ENCODE measurements around the gene ABTB2.

The ABTB2 gene

DNA sequence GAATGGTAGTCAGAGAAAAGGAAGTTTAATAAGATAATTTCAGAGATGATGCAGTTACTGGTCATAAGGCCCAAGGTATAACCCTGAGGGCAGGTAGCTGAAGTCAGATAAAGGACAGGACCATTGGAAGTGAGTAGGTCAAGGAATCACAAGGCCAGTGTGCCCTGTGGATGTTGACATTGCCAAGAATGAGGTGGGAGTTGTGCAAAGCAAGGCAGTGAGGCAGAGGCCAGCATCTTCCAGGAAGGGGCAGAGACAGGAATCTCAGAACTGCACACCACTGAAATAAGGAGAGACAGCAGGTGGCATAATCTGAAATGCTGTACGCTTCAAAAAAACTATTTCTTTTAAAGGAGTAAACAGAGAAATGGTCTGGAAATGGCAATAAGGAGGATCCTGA is 61.4 kb downstream of the ABTB2 start:
- DNase-seq (ENCODE audit: extremely low read depth in 1 of 2, low read depth in 1 of 2) = no peak

GRCh38 chr11:34292546-34292945 is 65.3 kb downstream of the ABTB2 start:
- DNase-seq (ENCODE audit: extremely low read depth in 1 of 2, low read depth in 1 of 2) = no peak

DNA sequence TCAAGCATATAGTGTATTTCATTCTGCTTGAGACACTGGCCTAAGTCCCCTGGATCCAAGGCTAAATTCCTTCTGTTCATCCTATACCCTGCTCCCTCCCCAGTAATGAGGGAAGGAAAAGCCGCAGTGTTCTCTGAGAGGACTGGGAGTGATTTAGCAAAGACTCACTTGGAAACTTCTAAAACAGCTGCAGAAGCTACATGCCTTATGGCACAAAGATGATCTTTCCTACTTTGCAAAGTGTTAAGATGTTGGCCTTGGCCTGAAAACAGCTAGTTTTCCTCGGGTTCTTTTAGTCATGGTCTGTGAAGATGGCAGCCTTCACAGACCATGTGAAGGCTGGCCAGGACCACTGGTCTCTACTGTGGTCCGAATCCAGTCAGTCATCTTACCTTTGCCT is 65.7 kb downstream of the ABTB2 start:
- DNase-seq (ENCODE audit: extremely low read depth in 1 of 2, low read depth in 1 of 2) = no peak

- no peak for DNase-seq (ENCODE audit: extremely low read depth in 1 of 2, low read depth in 1 of 2)
Observed at GRCh38 chr11:34290926-34291325, 66.9 kb downstream of the ABTB2 start.

GRCh38 chr11:34288492-34288891 is 69.3 kb downstream of the ABTB2 start:
- DNase-seq (ENCODE audit: extremely low read depth in 1 of 2, low read depth in 1 of 2) = no peak

GRCh38 chr11:34284811-34285481 is 72.9 kb downstream of the ABTB2 start:
- no peak for DNase-seq (ENCODE audit: extremely low read depth in 1 of 2, low read depth in 1 of 2)

DNA sequence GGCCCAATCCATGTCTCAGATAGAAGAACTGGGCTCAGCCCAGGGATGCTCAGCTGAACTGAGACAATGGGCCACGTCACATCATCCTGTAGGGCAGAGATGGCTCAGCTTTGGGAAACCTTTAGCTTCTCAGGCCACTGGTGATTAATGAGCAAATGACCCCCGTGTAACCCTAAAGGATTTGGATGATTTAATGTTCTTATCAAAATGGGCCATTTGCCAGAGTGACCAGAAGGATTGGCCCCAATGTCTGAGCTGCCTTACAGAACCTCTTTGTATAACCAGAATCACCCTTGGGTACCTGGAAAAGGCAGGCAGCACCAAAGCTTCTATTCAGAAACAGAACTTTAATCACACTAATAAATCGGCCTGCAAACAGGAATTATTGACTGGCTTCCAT is 73.7 kb downstream of the ABTB2 start:
- DNase-seq (ENCODE audit: extremely low read depth in 1 of 2, low read depth in 1 of 2) = no peak

- DNase-seq (ENCODE audit: extremely low read depth in 1 of 2, low read depth in 1 of 2) = no peak
Observed at GRCh38 chr11:34280945-34281872, 76.6 kb downstream of the ABTB2 start.

DNA sequence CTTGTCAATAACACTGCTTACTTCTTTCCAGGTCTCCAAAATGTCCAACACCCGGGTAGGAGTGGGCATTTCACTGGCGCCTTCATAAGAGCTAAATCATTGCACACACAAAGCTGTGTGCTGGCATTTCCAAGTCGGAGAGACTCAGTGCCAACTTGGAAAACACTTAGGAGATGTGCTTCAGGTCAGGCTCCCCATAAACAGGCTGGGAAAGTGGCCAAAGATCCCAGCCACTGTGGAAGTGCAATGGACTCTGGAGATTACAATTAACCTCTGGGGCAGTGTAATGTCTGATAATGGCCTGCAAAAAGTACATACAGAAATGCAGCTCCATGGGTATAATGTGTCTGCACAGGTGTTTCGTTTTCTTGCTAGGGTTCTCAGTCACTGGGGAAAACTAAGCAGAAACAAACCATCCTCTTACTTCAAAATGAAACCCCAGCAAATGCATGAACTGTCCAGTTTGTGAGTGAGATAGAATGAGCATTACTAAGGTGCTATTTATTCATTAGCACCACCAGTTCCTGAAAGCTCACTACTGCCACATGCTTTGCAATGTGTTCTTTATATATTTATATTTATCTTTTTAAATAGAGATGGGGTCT is 79.0 kb downstream of the ABTB2 start:
- no peak for DNase-seq (ENCODE audit: extremely low read depth in 1 of 2, low read depth in 1 of 2)

- DNase-seq (ENCODE audit: extremely low read depth in 1 of 2, low read depth in 1 of 2) = no peak
Observed at GRCh38 chr11:34278175-34278574, 79.6 kb downstream of the ABTB2 start.

GRCh38 chr11:34277171-34277570 is 80.6 kb downstream of the ABTB2 start:
- no peak for DNase-seq (ENCODE audit: extremely low read depth in 1 of 2, low read depth in 1 of 2)

DNA sequence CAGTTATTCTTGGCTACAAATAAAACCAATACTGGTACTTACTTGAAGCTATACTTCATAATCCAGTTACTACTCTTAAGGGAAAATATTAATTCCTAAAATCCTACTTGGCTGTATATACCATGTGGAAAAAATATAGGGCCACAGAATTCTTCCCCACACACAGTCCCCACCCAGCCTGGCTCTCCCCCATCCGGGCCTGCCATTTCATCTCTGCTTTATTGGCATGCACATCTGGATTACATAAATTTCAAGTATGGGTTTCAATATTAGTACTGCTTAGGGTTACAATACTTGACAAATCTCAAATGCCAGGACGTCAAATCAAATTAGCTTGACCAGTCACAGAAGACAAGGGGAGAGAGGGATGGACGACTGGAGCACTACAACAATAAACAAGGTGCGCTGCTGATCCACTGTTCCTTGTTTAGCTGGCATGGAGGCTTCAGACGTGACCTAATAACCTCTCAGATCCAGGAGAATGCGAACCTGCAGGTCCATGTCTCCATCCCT is 81.4 kb downstream of the ABTB2 start:
- no peak for DNase-seq (ENCODE audit: extremely low read depth in 1 of 2, low read depth in 1 of 2)

DNA sequence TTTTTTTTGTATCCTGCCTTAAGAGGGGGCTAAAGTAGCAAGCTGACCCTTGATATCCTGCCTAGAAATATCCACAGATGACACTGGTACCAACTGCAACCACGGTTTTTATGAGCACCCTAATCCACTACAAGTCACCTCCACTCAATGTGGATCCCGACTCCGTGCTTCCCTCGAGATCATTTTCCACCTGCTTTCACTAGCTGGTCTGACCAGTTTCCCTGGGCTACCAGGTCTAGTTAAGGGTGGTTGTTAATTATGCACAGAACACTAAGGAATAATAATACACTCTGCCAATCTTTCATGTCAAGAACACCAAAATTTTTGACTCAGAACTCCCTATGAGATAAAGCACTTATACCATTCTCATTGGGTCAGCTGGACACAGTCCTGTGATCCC is 82.3 kb downstream of the ABTB2 start:
- no peak for DNase-seq (ENCODE audit: extremely low read depth in 1 of 2, low read depth in 1 of 2)

GRCh38 chr11:34274712-34275398 is 83.0 kb downstream of the ABTB2 start:
- no peak for DNase-seq (ENCODE audit: extremely low read depth in 1 of 2, low read depth in 1 of 2)

DNA sequence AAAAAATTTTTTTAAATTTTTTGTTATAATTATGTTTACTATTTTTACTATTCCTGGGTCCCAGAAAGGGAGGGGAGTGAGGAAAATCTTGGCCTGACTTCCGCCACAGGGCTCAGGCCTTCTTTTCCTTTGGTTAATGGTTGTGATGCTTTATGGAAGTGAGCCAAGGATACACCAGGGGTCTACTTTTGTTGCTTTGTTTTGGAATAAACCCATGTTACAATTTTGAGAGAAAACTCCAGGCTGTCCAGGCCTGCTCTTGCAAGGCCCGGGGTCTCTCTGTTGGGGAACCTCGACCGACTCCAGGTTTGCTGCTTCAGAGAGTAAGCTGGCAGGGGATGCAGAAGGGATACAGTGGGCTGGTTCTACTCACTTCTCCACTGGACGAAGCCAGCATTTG is 84.7 kb downstream of the ABTB2 start:
- DNase-seq (ENCODE audit: extremely low read depth in 1 of 2, low read depth in 1 of 2) = no peak

- DNase-seq (ENCODE audit: extremely low read depth in 1 of 2, low read depth in 1 of 2) = no peak
Observed at GRCh38 chr11:34271727-34272126, 86.1 kb downstream of the ABTB2 start.

DNA sequence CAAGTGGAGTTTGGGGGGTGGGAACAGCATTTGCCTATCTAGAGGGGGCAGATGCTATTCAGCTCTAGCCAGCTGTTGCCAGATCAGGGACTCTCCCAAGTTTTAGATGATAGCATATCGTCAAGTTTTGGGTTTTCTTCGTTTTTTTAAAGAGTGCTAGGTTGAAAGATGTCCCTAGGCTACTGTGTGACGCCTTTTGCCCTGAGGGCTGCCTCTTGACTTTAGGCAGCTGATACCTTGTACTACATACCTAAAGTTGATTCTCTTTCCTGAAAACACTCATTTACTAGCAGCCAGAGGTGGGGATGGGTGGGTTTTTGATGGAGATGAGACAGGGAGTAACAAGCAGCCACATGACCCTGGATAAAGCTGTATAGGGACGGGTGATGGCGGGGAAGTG is 87.1 kb downstream of the ABTB2 start:
- no peak for DNase-seq (ENCODE audit: extremely low read depth in 1 of 2, low read depth in 1 of 2)

DNA sequence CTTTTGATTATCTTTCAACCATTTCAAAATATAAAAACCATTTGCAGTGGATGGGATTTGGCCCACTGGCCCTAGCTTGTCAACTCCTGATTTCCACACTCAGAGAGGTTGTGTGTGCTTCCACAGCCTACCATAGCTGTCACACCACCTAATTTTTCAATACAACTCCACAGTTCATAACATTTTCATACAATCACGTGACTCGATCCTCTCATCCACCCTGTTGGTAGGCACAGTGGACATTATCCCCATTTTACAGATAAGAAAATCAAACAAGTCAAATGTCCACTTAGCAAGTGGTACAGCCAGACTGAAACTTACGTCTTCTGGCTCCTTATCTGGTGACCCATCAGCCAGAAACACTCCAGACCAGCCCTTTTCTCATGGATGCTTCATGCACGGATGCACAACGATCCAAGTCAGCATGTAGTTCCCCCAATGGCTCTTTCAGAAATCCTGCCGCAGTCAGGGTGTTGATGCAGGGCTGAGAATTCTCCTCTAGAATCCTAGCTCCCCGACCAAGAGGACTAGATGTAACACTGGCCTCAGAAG is 88.0 kb downstream of the ABTB2 start:
- no peak for DNase-seq (ENCODE audit: extremely low read depth in 1 of 2, low read depth in 1 of 2)

DNA sequence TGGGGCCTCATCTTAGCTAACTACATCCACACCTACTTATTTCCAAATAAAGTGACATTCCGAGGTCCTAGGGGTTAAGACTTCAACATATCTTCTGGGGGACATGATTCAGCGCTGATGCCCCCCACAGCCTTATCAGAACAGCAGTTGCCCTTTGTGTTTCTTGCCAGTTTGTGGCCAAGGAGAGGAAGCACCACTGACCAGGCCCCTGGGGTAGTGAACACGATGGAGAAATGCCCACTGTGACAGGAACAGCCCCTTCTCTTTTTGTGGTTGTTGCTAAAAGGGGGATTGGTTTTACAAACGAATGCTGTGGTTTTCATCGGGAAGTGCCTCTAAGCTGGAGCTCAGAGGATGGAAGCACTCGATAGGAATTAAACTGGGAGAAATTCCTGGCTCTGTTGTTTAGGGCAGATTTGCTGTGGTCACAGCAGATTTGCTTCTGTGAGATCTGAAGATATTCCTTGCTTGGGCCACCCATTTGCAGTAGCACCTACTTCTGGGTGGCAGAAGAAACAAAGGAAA is 88.8 kb downstream of the ABTB2 start:
- no peak for DNase-seq (ENCODE audit: extremely low read depth in 1 of 2, low read depth in 1 of 2)

DNA sequence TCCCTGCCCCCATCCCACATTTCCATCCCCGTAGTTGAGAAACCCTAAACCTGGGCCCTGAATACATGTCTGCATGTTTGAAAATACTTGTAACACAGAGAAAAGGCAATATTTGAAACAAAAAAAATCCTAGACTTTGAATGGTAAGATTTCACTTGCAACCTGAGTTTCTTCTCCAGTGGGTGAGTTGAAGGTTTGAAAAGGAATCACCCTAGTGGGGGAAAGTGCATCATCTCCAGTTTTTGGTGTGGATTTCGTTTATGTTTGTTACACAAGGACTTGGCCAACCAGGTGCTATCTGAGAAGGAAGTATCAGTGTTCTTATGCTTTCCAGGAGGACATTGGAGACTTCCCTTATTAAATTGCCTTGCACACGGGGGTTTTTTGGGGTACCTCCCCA is 90.4 kb downstream of the ABTB2 start:
- no peak for DNase-seq (ENCODE audit: extremely low read depth in 1 of 2, low read depth in 1 of 2)

GRCh38 chr11:34267013-34267412 is 90.8 kb downstream of the ABTB2 start:
- no peak for DNase-seq (ENCODE audit: extremely low read depth in 1 of 2, low read depth in 1 of 2)

All from stimulated activated CD8-positive, alpha-beta memory T cell treated with anti-CD3 and anti-CD28 coated beads, Interleukin-7, amount 100 ng/mL, for 48 hours (primary cell).